GM13977 (cell line): ENCODE results near the gene IMPDH1.

ENCODE experiments used
- DNase-seq: peaks from one replicate; pipeline ENCODE4 v3.0.0; 2012; ENCODE audit warnings: low spot score
- in situ Hi-C: fragments of 300-500 bp; cut with MboI; formaldehyde crosslinking; loops from one replicate; pipeline ENCODE4 v1.12.0; 2022; ENCODE audit warnings: low sequenced_read_pairs, low pct_unique_long_range_greater_than_20kb, mixed read lengths, inconsistent platforms; ENCODE audit not compliant: unreplicated experiment
- TF ChIP-seq, protein P1 (sequence below): IDR thresholded peaks from 2 replicates; pipeline ENCODE4 v1.5.1; 2012; ENCODE audit warnings: mild to moderate bottlenecking, control low read depth; ENCODE audit not compliant: insufficient read depth; ENCODE audit errors: extremely low read depth, missing control alignments

Gene IMPDH1

DNA sequence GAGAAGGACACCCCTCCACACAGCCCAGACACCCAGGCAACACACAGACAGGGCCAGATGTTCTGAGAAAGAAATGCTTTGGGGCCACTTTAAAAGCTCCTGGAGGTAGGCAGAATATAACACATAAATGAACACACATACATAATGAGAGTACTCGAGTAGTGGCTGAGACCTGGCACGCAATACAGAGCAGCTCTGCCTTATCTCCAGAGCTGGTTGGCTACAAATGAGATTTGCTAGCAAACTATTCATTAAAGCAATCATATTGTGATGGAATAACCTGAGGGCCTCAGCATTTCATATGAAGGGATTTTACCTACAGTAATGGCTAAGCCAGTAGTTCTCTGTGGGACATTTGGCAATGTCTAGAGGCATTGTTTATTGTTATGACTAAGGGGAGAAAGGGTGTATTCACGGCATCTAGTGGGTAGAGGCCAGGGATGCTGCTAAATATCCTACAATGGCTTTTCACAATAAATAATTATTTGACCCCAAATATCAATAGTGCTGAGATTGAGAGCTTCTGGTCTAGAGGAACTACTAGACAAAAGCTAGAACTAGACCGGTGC is 5.5 kb upstream of the IMPDH1 start:
- in situ Hi-C loops, result no loop called here
- no peak for DNase-seq
- TF ChIP-seq, protein P1, sequence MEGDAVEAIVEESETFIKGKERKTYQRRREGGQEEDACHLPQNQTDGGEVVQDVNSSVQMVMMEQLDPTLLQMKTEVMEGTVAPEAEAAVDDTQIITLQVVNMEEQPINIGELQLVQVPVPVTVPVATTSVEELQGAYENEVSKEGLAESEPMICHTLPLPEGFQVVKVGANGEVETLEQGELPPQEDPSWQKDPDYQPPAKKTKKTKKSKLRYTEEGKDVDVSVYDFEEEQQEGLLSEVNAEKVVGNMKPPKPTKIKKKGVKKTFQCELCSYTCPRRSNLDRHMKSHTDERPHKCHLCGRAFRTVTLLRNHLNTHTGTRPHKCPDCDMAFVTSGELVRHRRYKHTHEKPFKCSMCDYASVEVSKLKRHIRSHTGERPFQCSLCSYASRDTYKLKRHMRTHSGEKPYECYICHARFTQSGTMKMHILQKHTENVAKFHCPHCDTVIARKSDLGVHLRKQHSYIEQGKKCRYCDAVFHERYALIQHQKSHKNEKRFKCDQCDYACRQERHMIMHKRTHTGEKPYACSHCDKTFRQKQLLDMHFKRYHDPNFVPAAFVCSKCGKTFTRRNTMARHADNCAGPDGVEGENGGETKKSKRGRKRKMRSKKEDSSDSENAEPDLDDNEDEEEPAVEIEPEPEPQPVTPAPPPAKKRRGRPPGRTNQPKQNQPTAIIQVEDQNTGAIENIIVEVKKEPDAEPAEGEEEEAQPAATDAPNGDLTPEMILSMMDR, result no peak

DNA sequence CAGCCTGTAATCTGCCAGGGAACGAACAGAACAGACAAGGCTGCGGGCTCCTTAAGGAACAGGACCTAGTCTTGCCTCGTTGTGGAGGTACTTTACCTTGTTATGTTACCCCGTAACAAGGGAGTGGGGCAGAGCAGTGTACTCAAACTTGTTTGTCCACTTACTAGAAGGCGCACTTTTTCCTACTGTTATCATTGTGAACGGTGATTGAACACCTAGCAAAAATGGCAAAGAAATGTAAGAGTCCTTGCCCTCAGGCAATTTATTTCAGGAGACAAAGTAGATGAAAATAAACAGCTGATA is 620 bp upstream of the IMPDH1 start:
- in situ Hi-C loops, result no loop called here
- TF ChIP-seq, protein P1, result no peak
- peak; percentile 60 for DNase-seq

DNA sequence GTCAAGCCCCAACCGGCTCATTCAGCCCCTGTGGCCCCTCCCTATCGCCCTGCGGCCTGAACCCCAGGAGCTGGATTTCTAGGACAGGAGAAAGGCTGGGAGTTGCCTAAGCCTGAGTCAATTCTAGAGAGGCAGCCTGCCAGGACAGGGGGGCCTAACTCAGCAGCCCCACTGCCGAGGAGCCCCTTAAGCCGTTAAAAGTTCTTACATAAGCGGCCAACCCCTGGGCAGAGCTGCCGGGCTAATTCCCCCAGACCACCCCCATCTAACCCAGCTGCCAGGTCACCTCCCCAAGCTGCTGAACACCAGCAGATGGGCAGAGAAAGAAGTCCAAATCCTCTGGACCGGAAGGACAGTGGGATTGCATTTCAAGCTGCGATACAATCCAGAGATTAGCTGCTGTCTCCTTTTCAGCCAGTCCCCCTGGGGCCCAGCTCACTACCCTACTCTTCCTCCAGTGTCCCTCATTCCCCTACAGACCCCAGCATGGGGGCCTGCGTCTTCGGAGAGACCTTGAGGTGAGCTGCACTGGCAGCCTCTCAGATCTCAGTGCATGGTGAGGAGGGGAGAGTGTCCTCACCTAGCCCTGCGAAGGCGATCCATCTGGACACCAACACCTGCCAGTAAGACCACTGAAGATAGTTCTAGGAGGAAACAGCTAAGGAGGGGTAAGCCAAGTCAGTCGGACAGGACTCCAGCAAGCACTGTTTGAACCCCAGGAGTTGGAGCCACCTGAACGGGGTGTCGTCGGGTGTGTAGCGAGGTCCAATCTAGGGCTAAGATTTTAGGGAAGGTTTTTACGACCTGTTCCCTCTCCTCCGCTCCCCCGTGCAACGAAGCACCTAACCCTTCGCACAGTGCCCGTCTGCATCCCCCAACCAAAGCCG is 830 bp downstream of the IMPDH1 start:
- DNase-seq, result peak; percentile 34
- TF ChIP-seq, protein P1, result no peak
- in situ Hi-C loops, result no loop called here

DNA sequence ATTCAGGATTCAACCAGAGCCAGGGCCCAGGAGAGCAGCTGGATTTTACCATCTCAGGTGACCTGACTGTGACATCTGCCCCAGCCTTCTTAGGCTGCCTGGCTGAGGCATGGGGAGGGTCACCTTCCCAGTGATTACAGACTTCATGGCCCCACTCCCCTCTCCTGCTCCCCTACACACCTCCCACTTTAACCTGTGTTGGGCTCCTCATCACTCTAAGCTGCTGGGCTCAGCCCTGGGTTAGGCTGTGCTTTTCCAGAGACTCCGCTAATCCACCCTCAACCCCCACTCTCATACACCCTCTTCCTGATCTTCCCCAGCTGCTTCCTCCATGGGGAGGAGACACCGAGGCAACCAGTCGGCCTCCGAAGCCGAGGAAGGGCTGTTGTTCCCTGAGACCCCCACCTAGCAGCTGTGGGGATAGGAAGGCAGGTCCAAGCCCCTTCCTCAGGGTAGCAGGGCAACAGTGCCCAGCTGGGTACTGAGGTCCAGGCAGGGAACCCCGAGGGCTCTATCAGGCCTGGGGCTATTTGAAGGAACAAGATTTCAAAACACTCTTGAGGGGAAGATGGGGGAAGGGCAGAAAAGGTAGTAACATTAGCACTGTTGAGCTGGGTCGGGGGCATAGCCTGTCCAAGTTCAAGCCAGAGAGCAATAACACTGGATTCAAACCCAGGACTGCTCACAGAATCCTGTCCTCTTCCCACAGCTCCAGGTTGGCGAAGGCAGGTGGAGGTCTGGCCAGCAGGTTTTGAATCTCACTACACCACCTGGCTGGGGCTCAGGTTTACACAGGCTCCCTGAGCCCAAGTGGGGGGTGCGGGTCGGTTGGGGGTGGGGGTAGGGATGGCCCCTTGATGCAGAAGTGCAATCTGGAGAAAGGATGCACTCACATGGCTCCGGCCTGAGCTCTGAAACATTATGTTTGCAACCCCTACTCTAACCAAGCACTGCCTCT is 1.8 kb downstream of the IMPDH1 start:
- in situ Hi-C loops, result no loop called here
- TF ChIP-seq, protein P1, result no peak
- DNase-seq, result no peak

DNA sequence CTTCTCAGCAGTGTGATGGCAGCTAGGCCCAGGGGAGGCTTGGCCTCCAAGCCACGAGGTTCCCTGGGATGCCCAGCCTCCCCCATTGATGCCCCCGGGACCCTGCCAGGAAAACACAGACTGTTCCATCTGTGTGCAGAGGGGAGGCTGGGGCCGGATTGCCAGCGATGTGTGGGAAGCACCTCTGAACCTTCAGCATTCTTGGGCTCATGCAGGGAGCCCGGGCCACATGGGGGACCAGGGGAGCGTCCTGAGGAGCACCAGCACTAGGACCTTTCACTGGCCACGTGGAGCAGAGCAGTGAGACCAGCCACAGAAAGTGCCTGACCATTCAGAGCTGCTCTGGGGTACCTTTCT is 2.6 kb downstream of the IMPDH1 start:
- peak; percentile 26 for DNase-seq
- TF ChIP-seq, protein P1, result no peak
- in situ Hi-C loops, result no loop called here
